HCT116 (cell line): ENCODE results near the gene COPS9.

ENCODE experiments used
- EGR1 ChIP-seq: IDR thresholded peaks from 2 replicates; pipeline ENCODE4 v1.6.1; 2012; ENCODE audit warnings: low read depth
- ELF1 ChIP-seq: IDR thresholded peaks from 2 replicates; pipeline ENCODE4 v1.6.1; 2012; ENCODE audit warnings: low read depth, borderline replicate concordance
- EZH2 ChIP-seq: fragments of 200-600 bp; sonication (generic); IDR thresholded peaks from 2 replicates; pipeline ENCODE4 v1.6.1; 2017; ENCODE audit warnings: antibody characterized with exemption, mixed run types
- JUND ChIP-seq: IDR thresholded peaks from 2 replicates; pipeline ENCODE4 v1.6.1; 2012
- POLR2A ChIP-seq: IDR thresholded peaks from 2 replicates; pipeline ENCODE4 v1.7.0; 2011; ENCODE audit warnings: borderline replicate concordance; ENCODE audit not compliant: insufficient read depth, insufficient read length; ENCODE audit errors: extremely low read depth
- POLR2AphosphoS5 ChIP-seq: IDR thresholded peaks from 2 replicates; pipeline ENCODE4 v1.6.1; 2011; ENCODE audit warnings: mild to moderate bottlenecking, low read depth, low read length, moderate library complexity
- RAD21 ChIP-seq: IDR thresholded peaks from 2 replicates; pipeline ENCODE4 v1.6.1; 2012; ENCODE audit warnings: low read depth, mild to moderate bottlenecking
- SIN3A ChIP-seq: IDR thresholded peaks from 2 replicates; pipeline ENCODE4 v1.6.1; 2012; ENCODE audit warnings: low read depth
- SP1 ChIP-seq: IDR thresholded peaks from 2 replicates; pipeline ENCODE4 v1.6.1; 2012; ENCODE audit warnings: low read depth
- YY1 ChIP-seq: IDR thresholded peaks from 2 replicates; pipeline ENCODE4 v1.6.1; 2011; ENCODE audit warnings: low read length, low read depth, moderate library complexity, mild to moderate bottlenecking; ENCODE audit not compliant: insufficient replicate concordance; ENCODE audit errors: extremely low read depth
- ZNF274 ChIP-seq: fragments of 200-500 bp; sonication (Bioruptor generic); IDR thresholded peaks from 2 replicates; pipeline ENCODE4 v1.6.1; 2014; ENCODE audit warnings: mild to moderate bottlenecking, low read depth, low read length, inconsistent platforms
- TF ChIP-seq, protein P1 (sequence below), 3 experiments: fragments of 200-600 bp in 1 of 3; sonication (generic) in 1 of 3; IDR thresholded peaks in 2 of 3; conservative IDR thresholded peaks in 1 of 3; 2 replicates each; pipeline ENCODE4 v1.5.1; 2012 to 2017; ENCODE audit warnings: low read depth in 2 of 3, low read length in 2 of 3, antibody characterized with exemption in 1 of 3, borderline replicate concordance in 1 of 3, control low read depth in 1 of 3, mild to moderate bottlenecking in 1 of 3, mixed read lengths in 1 of 3, mixed run types in 1 of 3, moderate library complexity in 1 of 3; ENCODE audit not compliant: insufficient read depth in 1 of 3
- TF ChIP-seq, protein P2 (sequence below): IDR thresholded peaks from 2 replicates; pipeline ENCODE4 v1.6.1; 2012
- TF ChIP-seq, protein P3 (sequence below): IDR thresholded peaks from 2 replicates; pipeline ENCODE4 v1.6.1; 2012

DNA sequence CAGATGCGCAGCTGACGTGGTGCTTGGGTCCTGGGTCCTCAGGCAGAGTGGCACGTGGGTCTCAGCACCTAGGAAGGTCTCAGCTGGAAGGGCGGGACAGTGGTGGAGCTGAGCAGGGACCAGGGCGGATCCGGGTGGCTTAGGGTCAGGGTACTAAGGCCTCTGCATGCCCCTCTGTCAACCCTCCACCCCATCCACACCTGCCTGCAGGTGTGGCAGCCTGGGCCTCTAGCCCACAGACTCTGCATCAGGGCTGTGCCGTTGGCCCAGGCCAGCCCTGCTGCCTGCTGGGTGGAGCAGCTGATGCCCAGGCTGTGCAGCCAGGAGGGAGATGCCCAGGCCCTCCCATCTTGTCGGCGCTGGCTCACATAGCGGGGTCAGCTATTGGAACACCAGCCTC is 28.9 kb upstream of the COPS9 start:
- TF ChIP-seq, protein P1, sequence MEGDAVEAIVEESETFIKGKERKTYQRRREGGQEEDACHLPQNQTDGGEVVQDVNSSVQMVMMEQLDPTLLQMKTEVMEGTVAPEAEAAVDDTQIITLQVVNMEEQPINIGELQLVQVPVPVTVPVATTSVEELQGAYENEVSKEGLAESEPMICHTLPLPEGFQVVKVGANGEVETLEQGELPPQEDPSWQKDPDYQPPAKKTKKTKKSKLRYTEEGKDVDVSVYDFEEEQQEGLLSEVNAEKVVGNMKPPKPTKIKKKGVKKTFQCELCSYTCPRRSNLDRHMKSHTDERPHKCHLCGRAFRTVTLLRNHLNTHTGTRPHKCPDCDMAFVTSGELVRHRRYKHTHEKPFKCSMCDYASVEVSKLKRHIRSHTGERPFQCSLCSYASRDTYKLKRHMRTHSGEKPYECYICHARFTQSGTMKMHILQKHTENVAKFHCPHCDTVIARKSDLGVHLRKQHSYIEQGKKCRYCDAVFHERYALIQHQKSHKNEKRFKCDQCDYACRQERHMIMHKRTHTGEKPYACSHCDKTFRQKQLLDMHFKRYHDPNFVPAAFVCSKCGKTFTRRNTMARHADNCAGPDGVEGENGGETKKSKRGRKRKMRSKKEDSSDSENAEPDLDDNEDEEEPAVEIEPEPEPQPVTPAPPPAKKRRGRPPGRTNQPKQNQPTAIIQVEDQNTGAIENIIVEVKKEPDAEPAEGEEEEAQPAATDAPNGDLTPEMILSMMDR (IDR thresholded peaks at IDR 0.05 in 2 of 3, conservative IDR thresholded peaks at IDR 0.05 in 1 of 3; ENCODE audit: borderline replicate concordance in 1 of 3, insufficient read depth in 1 of 3, low read depth in 2 of 3, low read length in 2 of 3): no peak
- no peak for TF ChIP-seq SIN3A
- TF ChIP-seq POLR2A: no peak
- TF ChIP-seq ELF1: no peak
- TF ChIP-seq RAD21: no peak
- TF ChIP-seq, protein P2, sequence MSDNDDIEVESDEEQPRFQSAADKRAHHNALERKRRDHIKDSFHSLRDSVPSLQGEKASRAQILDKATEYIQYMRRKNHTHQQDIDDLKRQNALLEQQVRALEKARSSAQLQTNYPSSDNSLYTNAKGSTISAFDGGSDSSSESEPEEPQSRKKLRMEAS: no peak
- TF ChIP-seq YY1: no peak
- no peak for TF ChIP-seq ZNF274
- TF ChIP-seq EGR1: no peak
- no peak for TF ChIP-seq SP1
- TF ChIP-seq POLR2AphosphoS5: no peak
- TF ChIP-seq, protein P3, sequence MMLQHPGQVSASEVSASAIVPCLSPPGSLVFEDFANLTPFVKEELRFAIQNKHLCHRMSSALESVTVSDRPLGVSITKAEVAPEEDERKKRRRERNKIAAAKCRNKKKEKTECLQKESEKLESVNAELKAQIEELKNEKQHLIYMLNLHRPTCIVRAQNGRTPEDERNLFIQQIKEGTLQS: no peak
- TF ChIP-seq JUND: no peak
- no peak for TF ChIP-seq EZH2
